B cell (primary cell): ENCODE measurements around the gene ENO3. TPM values are rescaled to one million over a fixed set of nuclear protein-coding genes. Genes with fewer than 3 reads are reported as not detected.
A peak's percentile ranks its signal among the peaks of the same experiment; 100 is the strongest.

Source experiments
- ATAC-seq: fragments of 200-7000 bp; cut with Tn5 transposase; one replicate; pipeline ENCODE4 v1.10.0; 2021; ENCODE audit warnings: low read depth, mild to moderate bottlenecking, moderate number of reproducible peaks, moderate library complexity
- CTCF ChIA-PET: fragments of 350-600 bp; sonication (Branson Sonifier 250); formaldehyde crosslinking; loops from one replicate; lab custom pipeline; 2021; ENCODE audit warnings: antibody characterized with exemption, inconsistent platforms; lab: Charles Lee
- POLR2A ChIA-PET: fragments of 350-600 bp; sonication (Branson Sonifier 250); formaldehyde crosslinking; loops from one replicate; lab custom pipeline; 2021; ENCODE audit warnings: antibody characterized with exemption; lab: Charles Lee
- DNase-seq: peaks from one replicate; pipeline ENCODE4 v3.0.0; 2013
- H2AFZ ChIP-seq: 2 replicates; pipeline ENCODE4 v1.6.1; 2012; ENCODE audit warnings: mild to moderate bottlenecking, low read depth, low read length; ENCODE audit not compliant: insufficient read depth, poor library complexity, severe bottlenecking
- H3K27ac ChIP-seq, 2 donors: 1 replicate in 1 of 2; 2 replicates in 1 of 2; pipeline ENCODE4 v1.5.1; 2012 to 2013; ENCODE audit warnings: low read length in 2 of 2, mild to moderate bottlenecking in 2 of 2, moderate library complexity in 1 of 2
- H3K27me3 ChIP-seq, 4 experiments: fragments of 200-600 bp in 1 of 4; sonication (generic) in 1 of 4; replicated peaks in 1 of 4; 1 replicate in 2 of 4; 2 replicates in 2 of 4; pipeline versions ENCODE4 v1.6.1 to v1.7.0; 2013 to 2016; ENCODE audit warnings: low read length in 3 of 4, mild to moderate bottlenecking in 2 of 4, mixed read lengths in 1 of 4, moderate library complexity in 1 of 4; ENCODE audit not compliant: insufficient read depth in 4 of 4, control insufficient read depth in 3 of 4; ENCODE audit errors: control extremely low read depth in 1 of 4
- H3K36me3 ChIP-seq, 2 experiments: replicated peaks in 1 of 2; 1 replicate in 1 of 2; 2 replicates in 1 of 2; pipeline versions ENCODE4 v1.6.1 to v1.7.1; 2013; ENCODE audit warnings: low read length in 1 of 2; ENCODE audit not compliant: insufficient read depth in 2 of 2, control insufficient read depth in 1 of 2; ENCODE audit errors: control extremely low read depth in 1 of 2, extremely low read depth in 1 of 2
- H3K4me1 ChIP-seq, 2 donors: fragments of 200-600 bp in 1 of 2; sonication (generic) in 1 of 2; 1 replicate in 1 of 2; 2 replicates in 1 of 2; pipeline versions ENCODE4 v1.5.1 to v1.6.1; 2013 to 2017; ENCODE audit warnings: low read length in 2 of 2; ENCODE audit not compliant: control insufficient read depth in 2 of 2, insufficient read depth in 2 of 2
- H3K4me2 ChIP-seq: replicated peaks from 2 replicates; pipeline ENCODE3; 2012; ENCODE audit warnings: mild to moderate bottlenecking, low read depth, low read length; ENCODE audit not compliant: poor library complexity, severe bottlenecking
- H3K4me3 ChIP-seq, 5 experiments: fragments of 200-600 bp in 1 of 5; sonication (generic) in 1 of 5; 1 replicate in 3 of 5; 2 replicates in 2 of 5; pipeline versions ENCODE4 v1.5.1 to v1.7.0; 2011 to 2016; ENCODE audit warnings: low read length in 4 of 5, mild to moderate bottlenecking in 4 of 5, low read depth in 2 of 5, control low read depth in 1 of 5, moderate library complexity in 1 of 5; ENCODE audit not compliant: insufficient read depth in 1 of 5; ENCODE audit errors: control extremely low read depth in 1 of 5, extremely low read depth in 1 of 5
- H3K79me2 ChIP-seq: fragments of 200-600 bp; sonication (generic); one replicate; pipeline ENCODE4 v1.6.0; 2016; ENCODE audit warnings: low read length; ENCODE audit not compliant: control insufficient read depth, insufficient read depth
- H3K9ac ChIP-seq: fragments of 200-600 bp; sonication (generic); 2 replicates; pipeline ENCODE4 v1.6.1; 2017; ENCODE audit warnings: mild to moderate bottlenecking, low read length, moderate library complexity
- H3K9me3 ChIP-seq, 3 donors: one replicate each; pipeline versions ENCODE4 v1.6.1 to v1.7.1; 2013; ENCODE audit warnings: low read length in 2 of 3; ENCODE audit not compliant: control insufficient read depth in 2 of 3, insufficient read depth in 1 of 3; ENCODE audit errors: control extremely low read depth in 1 of 3
- H4K20me1 ChIP-seq: 2 replicates; pipeline ENCODE4 v1.6.0; 2012; ENCODE audit warnings: mild to moderate bottlenecking, low read length; ENCODE audit not compliant: insufficient read depth, control insufficient read depth, poor library complexity, severe bottlenecking
- H3K27ac Mint-ChIP-seq: one replicate; pipeline ENCODE4 v1.8.0; 2021; ENCODE audit warnings: mixed read lengths
- H3K27me3 Mint-ChIP-seq: one replicate; pipeline ENCODE4 v1.8.0; 2021; ENCODE audit warnings: mixed read lengths
- H3K4me1 Mint-ChIP-seq: one replicate; pipeline ENCODE4 v1.8.0; 2021; ENCODE audit warnings: mixed read lengths
- H3K4me3 Mint-ChIP-seq: one replicate; pipeline ENCODE4 v1.8.0; 2021; ENCODE audit warnings: mixed read lengths
- H3K9me3 Mint-ChIP-seq: one replicate; pipeline ENCODE4 v1.8.0; 2022; ENCODE audit warnings: mixed read lengths; ENCODE audit not compliant: insufficient read depth
- CTCF ChIP-seq: fragments of 200-600 bp; IDR thresholded peaks from one replicate; pipeline ENCODE4 v1.8.0; 2022; ENCODE audit warnings: antibody characterized with exemption, mild to moderate bottlenecking
- EZH2 ChIP-seq: IDR thresholded peaks from 2 replicates; pipeline ENCODE4 v1.6.1; 2012; ENCODE audit warnings: borderline replicate concordance, low read depth, mild to moderate bottlenecking, moderate library complexity, low read length; ENCODE audit not compliant: insufficient read depth, poor library complexity, severe bottlenecking
- WGBS: methylation state at CpG from one replicate; pipeline ENCODE4 v1.1.5; 2013; ENCODE audit warnings: missing lambda C conversion rate; ENCODE audit not compliant: insufficient coverage; 5-methylcytosine and 5-hydroxymethylcytosine counted together
- intact Hi-C: fragments of 100-400 bp; cut with micrococcal nuclease; formaldehyde crosslinking; loops from one replicate; pipeline ENCODE4 v1.10.0; 2022
- polyA plus RNA-seq: library from polyadenylated mRNA; depleted of rRNA; stranded (reverse); fragments of >200 nt; gene quantifications from 2 replicates; pipeline ENCODE4 v1.2.3, GENCODE V29; 2012
- total RNA-seq, 2 donors: library from RNA; stranded (reverse); fragments of 120-200 nt in 1 of 2; gene quantifications; 1 replicate in 1 of 2; 2 replicates in 1 of 2; pipeline versions ENCODE4 v1.2.3 to v1.2.4, GENCODE V29; 2013 to 2022

Gene ENO3
- total and polyA plus RNA-seq, 2 donors (not counting 1 experiment from before 2014, with no cell fraction given), result 34.8 to 50.1 TPM

GRCh38 chr17:4945176-4945943 lies 5.6 kb upstream of the ENO3 start:
- intact Hi-C loops, result loop anchor here (5.0 to 10.0 kb wide), 5 partner anchors 72 to 983 kb away; partner anchors contain the start of genes ATP2A3, MED11 and ZNF594
- TF ChIP-seq CTCF (no peak), EZH2 (no peak)
- H3K4me3 ChIP-seq, result peak overlapping the region in 3 of 5 experiments; percentile 12 to 27 (median 25)

DNA sequence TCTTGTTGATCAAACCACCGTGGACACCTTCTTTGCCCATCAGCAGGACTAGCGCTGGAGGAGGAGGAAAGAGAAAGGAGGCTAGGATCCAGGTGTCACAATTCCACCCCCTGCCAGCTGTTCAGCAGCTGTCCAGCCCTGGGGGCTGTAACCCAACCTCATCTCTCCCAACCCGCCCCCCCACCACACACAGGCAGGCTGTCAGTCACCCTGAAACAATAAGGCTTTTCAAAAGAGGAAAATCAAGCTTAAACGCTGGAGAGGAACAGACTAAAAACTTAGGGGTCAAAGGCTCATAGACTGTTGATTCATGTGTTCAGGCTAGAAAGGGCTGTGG lies 5.0 kb upstream of the ENO3 start:
- Histone ChIP-seq H2AFZ (no peak overlapping the region), H3K9ac (peak overlapping the region; percentile 97), H3K79me2 (peaks cover 72% of the 10 kb centered on the region), H3K27ac (peak overlapping the region; percentile 32 to 93), H3K4me3 (peak overlapping the region in 4 of 5 experiments; percentile 67 to 99 (median 98)), H3K36me3 (peaks cover 0 to 44% of the 10 kb centered on the region in 2 experiments), H3K27me3 (no peaks in the 10 kb centered on the region), H3K4me2 (peak overlapping the region; percentile 98), H3K4me1 (peaks cover 67 to 72% of the 10 kb centered on the region in 2 donors), H4K20me1 (peaks cover 43% of the 10 kb centered on the region), H3K9me3 (no peaks in the 10 kb centered on the region)
- 40% methylated on average over 1 of the region's 4 CpGs for WGBS
- no peak for ATAC-seq
- ChIA-PET CTCF (interaction anchor here (1.2 to 1.3 kb wide), 2 partner anchors 21 to 37 kb away, joined by 3 read pairs; partner anchors contain the start of gene SPAG7), POLR2A (interaction anchor here (4.9 kb wide), 1 partner anchor 21 kb away, joined by 81 read pairs; the partner anchor contains the start of gene SPAG7)
- intact Hi-C loops, result loop anchor here (5.0 to 10.0 kb wide), 5 partner anchors 71 to 984 kb away; partner anchors contain the start of genes ATP2A3, MED11 and ZNF594
- no peaks in the 10 kb centered on the region for H3K9me3 Mint-ChIP-seq
- H3K4me1 Mint-ChIP-seq, result peaks cover 71% of the 10 kb centered on the region
- H3K4me3 Mint-ChIP-seq, result peak overlapping the region; percentile 98
- TF ChIP-seq CTCF, result no peak
- no peak for TF ChIP-seq EZH2
- peak; percentile 25 for DNase-seq
- peak overlapping the region; percentile 94 for H3K27ac Mint-ChIP-seq
- H3K27me3 Mint-ChIP-seq, result no peaks in the 10 kb centered on the region

More at GRCh38 chr17:4945176-4945943, 5.6 kb upstream of the ENO3 start:
- H3K79me2 ChIP-seq, result peaks cover 72% of the 10 kb centered on the region
- peak overlapping the region; percentile 32 to 93 for H3K27ac ChIP-seq
- no peaks in the 10 kb centered on the region for H3K9me3 ChIP-seq
- peaks cover 43% of the 10 kb centered on the region for H4K20me1 ChIP-seq
- H3K4me1 ChIP-seq, result peaks cover 63 to 70% of the 10 kb centered on the region in 2 donors
- no peaks in the 10 kb centered on the region for H3K9me3 Mint-ChIP-seq
- H3K27me3 ChIP-seq, result no peaks in the 10 kb centered on the region
- peaks cover 65% of the 10 kb centered on the region for H3K4me1 Mint-ChIP-seq
- peak overlapping the region; percentile 38 for H3K9ac ChIP-seq
- ATAC-seq (peak; percentile 12), DNase-seq (peak; percentile 55)
- ChIA-PET CTCF (interaction anchor here (1.2 to 1.3 kb wide), 2 partner anchors 22 to 36 kb away, joined by 3 read pairs; partner anchors contain the start of gene SPAG7), POLR2A (interaction anchor here (1.0 to 2.7 kb wide), 2 partner anchors 22 to 36 kb away, joined by 3 to 9 read pairs; partner anchors contain the start of gene SPAG7)
- H3K4me2 ChIP-seq, result peak overlapping the region; percentile 98
- WGBS, result 40% methylated on average over 4 of the region's 7 CpGs
- peaks cover 0 to 44% of the 10 kb centered on the region in 2 experiments for H3K36me3 ChIP-seq
- H3K4me3 Mint-ChIP-seq, result peak overlapping the region; percentile 86
- no peak overlapping the region for H2AFZ ChIP-seq
- H3K27me3 Mint-ChIP-seq, result no peaks in the 10 kb centered on the region
- peak overlapping the region; percentile 89 for H3K27ac Mint-ChIP-seq
